Muscle of back (tissue), 11 donors: ENCODE data around the gene LHX5. TPM values are rescaled to one million over a fixed set of nuclear protein-coding genes. Genes with fewer than 3 reads are reported as not detected.

ENCODE experiments used
- DNase-seq, 3 donors: peaks; one replicate each; pipeline versions ENCODE4 v3.0.0 to v3.0.0-alpha.2; 2013
- polyA plus RNA-seq, 10 donors: library from polyadenylated mRNA; unstranded; fragments of 120-200 nt; gene quantifications; one replicate each; pipeline ENCODE4 v1.2.1, GENCODE V29; 2013; ENCODE audit not compliant: insufficient read length in 10 of 10

The LHX5 gene
- polyA plus RNA-seq, 10 donors = not detected

- no peak for DNase-seq
Measured at GRCh38 chr12:113440947-113441782, 30.5 kb downstream of the LHX5 start.

- DNase-seq = no peak
Measured at GRCh38 chr12:113440336-113440735, 31.3 kb downstream of the LHX5 start.

- DNase-seq = peak in 1 of 3 donors; percentile 45
Measured at GRCh38 chr12:113439606-113440030, 32.1 kb downstream of the LHX5 start.

GRCh38 chr12:113439301-113439597, 32.4 kb downstream of the LHX5 start:
- DNase-seq = no peak

GRCh38 chr12:113438523-113439300, 33.0 kb downstream of the LHX5 start:
- DNase-seq = no peak

GRCh38 chr12:113437729-113438100, 34.0 kb downstream of the LHX5 start:
- DNase-seq = no peak

- no peak for DNase-seq
Measured at GRCh38 chr12:113436993-113437728, 34.5 kb downstream of the LHX5 start.

- no peak for DNase-seq
Measured at GRCh38 chr12:113436586-113436985, 35.1 kb downstream of the LHX5 start.

GRCh38 chr12:113435367-113435766, 36.3 kb downstream of the LHX5 start:
- no peak for DNase-seq

GRCh38 chr12:113432986-113433385, 38.7 kb downstream of the LHX5 start:
- DNase-seq = no peak

- DNase-seq = no peak
Measured at GRCh38 chr12:113428482-113428881, 43.2 kb downstream of the LHX5 start.

GRCh38 chr12:113427882-113428281, 43.8 kb downstream of the LHX5 start:
- no peak for DNase-seq

GRCh38 chr12:113425960-113426453, 45.7 kb downstream of the LHX5 start:
- DNase-seq = no peak

GRCh38 chr12:113424915-113425823, 46.5 kb downstream of the LHX5 start:
- peak in 1 of 3 donors; percentile 53 for DNase-seq

GRCh38 chr12:113424456-113424855, 47.2 kb downstream of the LHX5 start:
- no peak for DNase-seq

- no peak for DNase-seq
Measured at GRCh38 chr12:113422886-113423669, 48.6 kb downstream of the LHX5 start.

- DNase-seq = peak; percentile 51 to 82 (median 66)
Measured at GRCh38 chr12:113422030-113422885, 49.4 kb downstream of the LHX5 start, which contains the start of gene SDSL. SDSL (plus strand) TSS chr12:113422380; CDS start chr12:113427983, 5,603 bp downstream.

GRCh38 chr12:113420996-113421595, 50.6 kb downstream of the LHX5 start:
- DNase-seq = no peak
